ENCODE measurements around the gene CDKAL1.

Gene CDKAL1

DNA sequence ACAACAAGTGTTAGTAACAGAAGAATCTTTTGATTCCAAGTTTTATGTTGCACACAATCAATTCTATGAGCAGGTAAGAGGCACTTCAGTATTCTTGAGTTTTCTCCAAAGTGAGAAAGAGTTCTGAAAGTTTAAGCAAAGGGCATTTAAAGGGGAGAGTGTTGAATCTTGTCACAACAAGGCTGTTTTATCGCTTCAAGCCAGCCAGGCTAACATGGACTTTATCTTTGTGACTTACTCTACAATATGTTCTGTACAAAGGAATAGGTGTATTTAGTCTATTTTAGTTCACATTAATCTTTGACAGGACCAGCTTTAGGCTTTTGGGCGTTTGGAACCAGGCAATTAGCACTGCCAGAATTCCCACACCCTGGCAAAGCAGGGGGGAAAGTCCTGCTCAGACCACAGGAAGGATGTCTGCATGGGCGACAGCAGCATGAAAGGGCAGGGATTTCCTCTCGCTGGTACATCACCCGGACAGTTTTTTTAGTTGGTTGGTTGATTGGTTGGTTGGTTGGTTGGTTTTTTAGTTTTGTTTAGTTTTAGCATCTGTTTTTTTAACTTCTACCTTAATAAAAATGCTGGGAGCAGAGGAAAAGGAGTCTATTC, 663.9 kb downstream of the CDKAL1 start:
- TF ChIP-seq CTCF (IDR thresholded peaks at IDR 0.05; ENCODE audit: borderline replicate concordance, insufficient read depth, low read depth, low read length): no peak

DNA sequence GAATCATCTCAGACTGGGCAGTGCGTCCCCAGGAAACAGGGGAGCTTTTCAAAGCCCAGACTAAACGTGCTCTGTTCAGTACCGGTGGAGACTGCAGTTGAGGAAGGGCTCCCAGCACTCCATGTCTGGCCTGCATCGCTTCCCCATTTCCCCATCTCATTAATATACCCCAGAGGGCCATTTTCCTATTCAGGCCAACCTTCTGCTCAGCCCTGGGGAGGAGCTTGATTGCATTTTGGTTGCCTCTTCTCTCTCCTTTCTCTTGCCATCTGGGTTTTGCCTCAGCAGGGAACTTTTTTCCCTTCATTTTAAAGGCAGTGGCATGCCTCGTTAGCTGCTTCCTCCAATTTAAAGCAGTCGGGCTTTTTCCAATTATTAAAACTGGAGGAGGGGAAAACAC, 665.0 kb downstream of the CDKAL1 start:
- no peak for TF ChIP-seq CTCF (IDR thresholded peaks at IDR 0.05; ENCODE audit: borderline replicate concordance, insufficient read depth, low read depth, low read length)
- H3K4me3 ChIP-seq (ENCODE audit: low read depth, low read length): no peak overlapping the region

More for the DNA sequence above, 663.9 kb downstream of the CDKAL1 start:
- no peak overlapping the region for H3K4me3 ChIP-seq (ENCODE audit: low read depth, low read length)

- no peak overlapping the region for H3K4me3 ChIP-seq (ENCODE audit: low read depth, low read length)
- TF ChIP-seq CTCF (IDR thresholded peaks at IDR 0.05; ENCODE audit: borderline replicate concordance, insufficient read depth, low read depth, low read length): no peak
Observed at GRCh38 chr6:21200134-21200870, 666.0 kb downstream of the CDKAL1 start.

GRCh38 chr6:21201187-21201586, 666.9 kb downstream of the CDKAL1 start:
- TF ChIP-seq CTCF (IDR thresholded peaks at IDR 0.05; ENCODE audit: borderline replicate concordance, insufficient read depth, low read depth, low read length): no peak
- no peak overlapping the region for H3K4me3 ChIP-seq (ENCODE audit: low read depth, low read length)

GRCh38 chr6:21201637-21202350, 667.5 kb downstream of the CDKAL1 start:
- H3K4me3 ChIP-seq (ENCODE audit: low read depth, low read length): no peak overlapping the region
- no peak for TF ChIP-seq CTCF (IDR thresholded peaks at IDR 0.05; ENCODE audit: borderline replicate concordance, insufficient read depth, low read depth, low read length)

- no peak overlapping the region for H3K4me3 ChIP-seq (ENCODE audit: low read depth, low read length)
- TF ChIP-seq CTCF (IDR thresholded peaks at IDR 0.05; ENCODE audit: borderline replicate concordance, insufficient read depth, low read depth, low read length): no peak
Observed at GRCh38 chr6:21202521-21202920, 668.3 kb downstream of the CDKAL1 start.
